Mesenchymal stem cell (in vitro differentiated cells and primary cell): ENCODE data around the gene PALMD. TPM values are rescaled to one million over a fixed set of nuclear protein-coding genes. Genes with fewer than 3 reads are reported as not detected.

Experiments used
- DNase-seq: peaks from one replicate; pipeline ENCODE4 v3.0.0-alpha.2; 2013
- H2AFZ ChIP-seq: one replicate; pipeline ENCODE4 v1.6.1; 2013; ENCODE audit warnings: low read depth, mild to moderate bottlenecking, control low read depth, inconsistent platforms, low read length, moderate library complexity
- H2AK5ac ChIP-seq: 2 replicates; pipeline ENCODE4 v1.6.1; 2013; ENCODE audit warnings: low read length, moderate library complexity, mild to moderate bottlenecking, inconsistent platforms; ENCODE audit not compliant: severe bottlenecking
- H2BK120ac ChIP-seq: one replicate; pipeline ENCODE4 v1.6.1; 2013; ENCODE audit warnings: low read depth, mild to moderate bottlenecking, inconsistent platforms, low read length, moderate library complexity
- H2BK12ac ChIP-seq, 2 experiments: one replicate each; pipeline ENCODE4 v1.6.1; 2013; ENCODE audit warnings: inconsistent platforms in 2 of 2, low read length in 2 of 2, mild to moderate bottlenecking in 2 of 2, moderate library complexity in 2 of 2, control low read depth in 1 of 2
- H2BK15ac ChIP-seq: one replicate; pipeline ENCODE4 v1.6.1; 2013; ENCODE audit warnings: mild to moderate bottlenecking, low read depth, inconsistent platforms; ENCODE audit not compliant: poor library complexity, severe bottlenecking
- H2BK5ac ChIP-seq: 2 replicates; pipeline ENCODE4 v1.6.1; 2013; ENCODE audit warnings: low read depth, mild to moderate bottlenecking, low read length, control low read depth, inconsistent platforms; ENCODE audit not compliant: poor library complexity, severe bottlenecking
- H3K14ac ChIP-seq, 2 experiments: one replicate each; pipeline ENCODE4 v1.6.1; 2013; ENCODE audit warnings: inconsistent platforms in 2 of 2, low read length in 2 of 2, control low read depth in 1 of 2, mild to moderate bottlenecking in 1 of 2, moderate library complexity in 1 of 2
- H3K18ac ChIP-seq, 2 experiments: one replicate each; pipeline ENCODE4 v1.6.1; 2013; ENCODE audit warnings: inconsistent platforms in 2 of 2, low read length in 2 of 2, control low read depth in 1 of 2, low read depth in 1 of 2, mild to moderate bottlenecking in 1 of 2
- H3K23ac ChIP-seq, 2 experiments: one replicate each; pipeline ENCODE4 v1.6.1; 2013; ENCODE audit warnings: inconsistent platforms in 2 of 2, low read length in 2 of 2, mild to moderate bottlenecking in 2 of 2, moderate library complexity in 2 of 2, control low read depth in 1 of 2
- H3K27ac ChIP-seq: 2 replicates; pipeline ENCODE4 v1.5.1; 2013; ENCODE audit warnings: mild to moderate bottlenecking, moderate library complexity, low read length, control low read depth, inconsistent platforms; ENCODE audit not compliant: poor library complexity, severe bottlenecking
- H3K27me3 ChIP-seq, 2 experiments: 2 replicates each; pipeline versions ENCODE4 v1.6.1 to v1.7.0; 2013; ENCODE audit warnings: low read length in 2 of 2, mild to moderate bottlenecking in 2 of 2, moderate library complexity in 2 of 2, control low read depth in 1 of 2, inconsistent platforms in 1 of 2; ENCODE audit not compliant: control insufficient read depth in 1 of 2, insufficient read depth in 1 of 2
- H3K36me3 ChIP-seq, 2 experiments: 2 replicates each; pipeline versions ENCODE4 v1.6.1 to v1.7.0; 2013; ENCODE audit warnings: low read length in 2 of 2, control low read depth in 1 of 2, inconsistent platforms in 1 of 2, low read depth in 1 of 2, mild to moderate bottlenecking in 1 of 2; ENCODE audit not compliant: insufficient read depth in 2 of 2, control insufficient read depth in 1 of 2
- H3K4ac ChIP-seq, 2 experiments: one replicate each; pipeline ENCODE4 v1.6.1; 2013; ENCODE audit warnings: inconsistent platforms in 2 of 2, low read length in 2 of 2, mild to moderate bottlenecking in 2 of 2, moderate library complexity in 2 of 2, control low read depth in 1 of 2, low read depth in 1 of 2
- H3K4me1 ChIP-seq: 2 replicates; pipeline ENCODE4 v1.6.1; 2013; ENCODE audit warnings: low read depth, low read length, control low read depth; ENCODE audit not compliant: control insufficient read depth, insufficient read depth
- H3K4me2 ChIP-seq: 2 replicates; pipeline ENCODE4 v1.6.1; 2013; ENCODE audit warnings: low read length, mild to moderate bottlenecking, inconsistent platforms; ENCODE audit not compliant: poor library complexity, severe bottlenecking
- H3K4me3 ChIP-seq, 2 experiments: 2 replicates each; pipeline versions ENCODE4 v1.5.1 to v1.7.0; 2013; ENCODE audit warnings: low read length in 2 of 2, mild to moderate bottlenecking in 2 of 2, control low read depth in 1 of 2, low read depth in 1 of 2; ENCODE audit not compliant: insufficient read depth in 1 of 2
- H3K79me1 ChIP-seq: replicated peaks from 2 replicates; pipeline ENCODE4 v1.6.1; 2013; ENCODE audit warnings: mild to moderate bottlenecking, control low read depth, low read length, inconsistent platforms; ENCODE audit not compliant: poor library complexity, severe bottlenecking
- H3K9ac ChIP-seq: 2 replicates; pipeline ENCODE4 v1.7.0; 2013; ENCODE audit warnings: mild to moderate bottlenecking, low read length, moderate library complexity
- H3K9me3 ChIP-seq: 2 replicates; pipeline ENCODE4 v1.7.0; 2013; ENCODE audit warnings: mild to moderate bottlenecking, low read length; ENCODE audit not compliant: control insufficient read depth
- H4K8ac ChIP-seq: one replicate; pipeline ENCODE4 v1.6.1; 2013; ENCODE audit warnings: inconsistent platforms, mild to moderate bottlenecking, low read length, moderate library complexity
- H4K91ac ChIP-seq: one replicate; pipeline ENCODE4 v1.6.1; 2013; ENCODE audit warnings: mild to moderate bottlenecking, low read length, inconsistent platforms
- WGBS: methylation state at CpG from one replicate; pipeline ENCODE4 v1.1.7; 2013; ENCODE audit warnings: mixed read lengths; 5-methylcytosine and 5-hydroxymethylcytosine counted together
- polyA plus RNA-seq, 2 experiments: library from polyadenylated mRNA; stranded (reverse); fragments of 200-250 nt; gene quantifications; one replicate each; pipeline ENCODE4 v1.2.3, GENCODE V29; 2013

Gene PALMD, protein sequence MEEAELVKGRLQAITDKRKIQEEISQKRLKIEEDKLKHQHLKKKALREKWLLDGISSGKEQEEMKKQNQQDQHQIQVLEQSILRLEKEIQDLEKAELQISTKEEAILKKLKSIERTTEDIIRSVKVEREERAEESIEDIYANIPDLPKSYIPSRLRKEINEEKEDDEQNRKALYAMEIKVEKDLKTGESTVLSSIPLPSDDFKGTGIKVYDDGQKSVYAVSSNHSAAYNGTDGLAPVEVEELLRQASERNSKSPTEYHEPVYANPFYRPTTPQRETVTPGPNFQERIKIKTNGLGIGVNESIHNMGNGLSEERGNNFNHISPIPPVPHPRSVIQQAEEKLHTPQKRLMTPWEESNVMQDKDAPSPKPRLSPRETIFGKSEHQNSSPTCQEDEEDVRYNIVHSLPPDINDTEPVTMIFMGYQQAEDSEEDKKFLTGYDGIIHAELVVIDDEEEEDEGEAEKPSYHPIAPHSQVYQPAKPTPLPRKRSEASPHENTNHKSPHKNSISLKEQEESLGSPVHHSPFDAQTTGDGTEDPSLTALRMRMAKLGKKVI
- polyA plus RNA-seq (2013, experiment 1 of 2) = 0.88 TPM
- 0.81 TPM for polyA plus RNA-seq (2013, experiment 2 of 2)

DNA sequence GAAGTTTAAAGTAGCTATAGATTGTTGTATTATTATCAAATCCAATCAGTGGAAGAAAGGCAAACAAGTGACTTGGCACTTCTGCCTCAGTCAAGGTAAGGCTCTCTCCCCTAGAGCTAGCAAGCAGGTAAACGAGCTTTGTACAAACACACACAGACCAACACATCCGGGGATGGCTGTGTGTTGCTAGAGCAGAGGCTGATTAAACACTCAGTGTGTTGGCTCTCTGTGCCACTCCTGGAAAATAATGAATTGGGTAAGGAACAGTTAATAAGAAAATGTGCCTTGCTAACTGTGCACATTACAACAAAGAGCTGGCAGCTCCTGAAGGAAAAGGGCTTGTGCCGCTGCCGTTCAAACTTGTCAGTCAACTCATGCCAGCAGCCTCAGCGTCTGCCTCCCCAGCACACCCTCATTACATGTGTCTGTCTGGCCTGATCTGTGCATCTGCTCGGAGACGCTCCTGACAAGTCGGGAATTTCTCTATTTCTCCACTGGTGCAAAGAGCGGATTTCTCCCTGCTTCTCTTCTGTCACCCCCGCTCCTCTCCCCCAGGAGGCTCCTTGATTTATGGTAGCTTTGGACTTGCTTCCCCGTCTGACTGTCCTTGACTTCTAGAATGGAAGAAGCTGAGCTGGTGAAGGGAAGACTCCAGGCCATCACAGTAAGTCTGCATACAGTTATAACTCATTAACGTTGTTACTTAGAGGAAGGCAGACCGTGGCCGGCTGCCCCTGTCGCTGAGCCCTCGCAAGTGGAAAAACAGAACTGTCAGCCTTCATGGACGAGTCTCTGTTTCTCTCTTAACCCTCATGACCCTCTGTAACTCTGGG is at the start of gene PALMD:
Gene PALMD, plus strand, starts transcription at position 415 of the 833 bp plus-strand sequence. Its CDS starts 205 bp downstream, at position 620.
- Histone ChIP-seq H3K23ac (no peak within 1 kb of the TSS), H3K4me1 (peaks cover 7% of the 10 kb centered on the region), H3K27me3 (no peaks in the 10 kb centered on the region), H3K4me2 (peak within 1 kb of the TSS; percentile 33), H2BK5ac (no peak within 1 kb of the TSS), H3K36me3 (no peaks in the 10 kb centered on the region), H2BK12ac (peak within 1 kb of the TSS; percentile 45 to 49), H3K4ac (no peak within 1 kb of the TSS), H4K8ac (peak within 1 kb of the TSS; percentile 21), H3K4me3 (peak within 1 kb of the TSS in 1 of 2 experiments; percentile 66), H3K14ac (no peak within 1 kb of the TSS), H2AFZ (no peak within 1 kb of the TSS), H4K91ac (no peak within 1 kb of the TSS), H3K79me1 (no peaks in the 10 kb centered on the region), H3K9ac (peak within 1 kb of the TSS; percentile 75), H2BK15ac (no peak within 1 kb of the TSS), H2AK5ac (no peak within 1 kb of the TSS), H3K9me3 (no peaks in the 10 kb centered on the region), H2BK120ac (peak within 1 kb of the TSS; percentile 39), H3K27ac (peak within 1 kb of the TSS; percentile 13), H3K18ac (peak within 1 kb of the TSS; percentile 45 to 83)
- WGBS = 8% methylated on average over 14 of the region's 17 CpGs
- peak; percentile 56 for DNase-seq

DNA sequence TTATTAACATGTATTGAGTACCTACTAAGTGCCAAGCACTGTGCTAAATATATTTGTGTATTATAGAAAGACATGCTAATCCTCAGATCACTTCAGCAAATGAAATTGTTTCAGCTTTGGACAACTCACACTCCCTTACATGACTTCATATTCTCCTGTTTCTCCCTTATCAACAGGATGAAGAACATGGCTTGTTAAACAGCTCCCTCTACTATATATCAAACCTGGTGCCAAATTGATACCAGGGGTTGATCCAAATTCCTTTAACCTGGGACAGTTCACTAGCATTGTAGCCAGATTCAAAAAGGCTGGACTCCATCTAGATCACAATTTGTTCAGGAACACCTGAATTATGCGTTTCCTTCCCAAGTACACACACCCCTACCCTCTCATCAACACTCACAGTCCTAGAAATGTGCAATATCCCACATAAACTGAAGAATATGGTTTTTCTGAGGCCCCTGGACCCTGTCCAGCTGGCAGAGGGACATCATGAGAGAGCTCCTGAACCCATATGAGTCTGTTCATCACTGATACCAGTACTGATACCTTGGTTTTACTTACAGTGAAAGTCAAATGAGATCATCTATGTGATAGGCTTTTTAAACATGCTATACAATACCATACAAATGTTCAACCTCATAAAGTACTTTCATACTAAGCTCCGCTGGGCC is 47.0 kb upstream of the PALMD start:
- Histone ChIP-seq H3K36me3 (no peaks in the 10 kb centered on the region), H2AFZ (no peak overlapping the region), H3K14ac (no peak overlapping the region), H3K27ac (peak overlapping the region; percentile 91), H3K18ac (peak overlapping the region; percentile 37 to 64), H2AK5ac (peak overlapping the region; percentile 43), H4K91ac (peak overlapping the region; percentile 73), H3K4ac (peak overlapping the region in 1 of 2 experiments; percentile 82), H3K4me2 (no peak overlapping the region), H2BK12ac (peak overlapping the region; percentile 15 to 84), H3K4me3 (no peak overlapping the region), H3K23ac (peak overlapping the region in 1 of 2 experiments; percentile 1), H2BK120ac (peak overlapping the region; percentile 50), H3K9me3 (peaks cover 7% of the 10 kb centered on the region), H2BK5ac (peak overlapping the region; percentile 46), H2BK15ac (no peak overlapping the region), H3K27me3 (no peaks in the 10 kb centered on the region), H3K79me1 (no peaks in the 10 kb centered on the region), H3K9ac (no peak overlapping the region), H3K4me1 (peaks cover 2% of the 10 kb centered on the region), H4K8ac (peak overlapping the region; percentile 52)
- DNase-seq = peak; percentile 15
- 94% methylated on average over 2 of the region's 2 CpGs for WGBS

DNA sequence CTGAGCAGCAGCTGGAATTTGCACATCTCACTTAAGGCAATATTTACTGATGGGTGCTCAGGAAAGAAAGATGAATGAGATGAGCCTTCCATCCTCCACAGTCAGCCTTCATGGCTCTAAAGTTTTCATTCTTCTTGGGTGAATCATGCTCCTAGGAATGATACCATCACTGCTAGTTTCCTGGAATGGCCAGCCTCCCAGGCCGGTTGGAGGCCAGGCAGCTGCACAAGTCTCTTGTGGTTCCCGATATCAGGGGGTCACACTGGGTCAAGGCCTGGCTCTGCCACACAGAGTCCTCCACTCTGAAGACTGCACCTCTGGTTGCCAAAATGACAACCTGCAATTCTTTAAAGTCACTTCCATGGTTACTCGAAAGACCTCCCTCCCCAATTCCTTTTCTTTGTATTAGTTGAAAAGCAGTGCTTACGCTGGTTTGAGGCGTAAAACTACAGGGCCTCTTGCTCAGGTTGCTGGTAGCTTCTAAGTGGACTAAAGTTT is 46.2 kb upstream of the PALMD start:
- Histone ChIP-seq H2AK5ac (peak overlapping the region; percentile 96), H2BK120ac (no peak overlapping the region), H2AFZ (no peak overlapping the region), H3K36me3 (no peaks in the 10 kb centered on the region), H3K4me1 (peaks cover 2% of the 10 kb centered on the region), H3K4ac (peak overlapping the region in 1 of 2 experiments; percentile 37), H3K4me2 (peak overlapping the region; percentile 3), H2BK5ac (peak overlapping the region; percentile 67), H2BK12ac (no peak overlapping the region), H3K23ac (no peak overlapping the region), H4K8ac (no peak overlapping the region), H3K27me3 (no peaks in the 10 kb centered on the region), H3K79me1 (no peaks in the 10 kb centered on the region), H3K27ac (peak overlapping the region; percentile 91), H3K4me3 (no peak overlapping the region), H4K91ac (no peak overlapping the region), H3K9ac (no peak overlapping the region), H2BK15ac (no peak overlapping the region), H3K9me3 (peaks cover 7% of the 10 kb centered on the region), H3K18ac (peak overlapping the region in 1 of 2 experiments; percentile 70), H3K14ac (no peak overlapping the region)
- 17% methylated on average over 3 of the region's 5 CpGs for WGBS
- peak; percentile 85 for DNase-seq
